OCI-LY3 (cell line): ENCODE measurements around the gene SULT1A3.
"Not testable (repeated sequence)": the region's sequence is repeated elsewhere in the genome, so short reads cannot be mapped to it uniquely, and the experiment has no call there.

Source experiments
- EZH2phosphoT487 ChIP-seq: fragments of 200-600 bp; shearing (Covaris generic); IDR thresholded peaks from 2 replicates; pipeline ENCODE4 v1.6.1; 2018; ENCODE audit warnings: antibody characterized with exemption, mixed run types, low read depth
- TF ChIP-seq, protein P1 (sequence below): fragments of 200-600, 300-600 bp; sonication (generic); IDR thresholded peaks from 2 replicates; pipeline ENCODE4 v1.5.1; 2014; ENCODE audit warnings: antibody characterized with exemption, low read length, low read depth

DNA sequence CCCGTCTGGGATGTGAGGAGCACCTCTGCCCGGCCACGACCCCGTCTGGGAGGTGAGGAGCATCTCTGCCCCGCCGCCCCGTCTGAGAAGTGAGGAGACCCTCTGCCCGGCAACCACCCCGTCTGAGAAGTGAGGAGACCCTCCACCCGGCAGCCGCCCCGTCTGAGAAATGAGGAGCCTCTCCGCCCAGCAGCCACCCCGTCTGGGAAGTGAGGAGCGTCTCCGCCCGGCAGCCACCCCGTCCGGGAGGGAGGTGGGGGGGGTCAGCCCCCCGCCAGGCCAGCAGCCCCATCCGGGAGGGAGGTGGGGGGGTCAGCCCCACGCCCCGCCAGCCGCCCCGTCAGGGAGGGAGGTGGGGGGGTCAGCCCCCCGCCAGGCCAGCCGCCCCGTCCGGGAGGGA is 30.3 kb upstream of the SULT1A3 start:
- TF ChIP-seq, protein P1, sequence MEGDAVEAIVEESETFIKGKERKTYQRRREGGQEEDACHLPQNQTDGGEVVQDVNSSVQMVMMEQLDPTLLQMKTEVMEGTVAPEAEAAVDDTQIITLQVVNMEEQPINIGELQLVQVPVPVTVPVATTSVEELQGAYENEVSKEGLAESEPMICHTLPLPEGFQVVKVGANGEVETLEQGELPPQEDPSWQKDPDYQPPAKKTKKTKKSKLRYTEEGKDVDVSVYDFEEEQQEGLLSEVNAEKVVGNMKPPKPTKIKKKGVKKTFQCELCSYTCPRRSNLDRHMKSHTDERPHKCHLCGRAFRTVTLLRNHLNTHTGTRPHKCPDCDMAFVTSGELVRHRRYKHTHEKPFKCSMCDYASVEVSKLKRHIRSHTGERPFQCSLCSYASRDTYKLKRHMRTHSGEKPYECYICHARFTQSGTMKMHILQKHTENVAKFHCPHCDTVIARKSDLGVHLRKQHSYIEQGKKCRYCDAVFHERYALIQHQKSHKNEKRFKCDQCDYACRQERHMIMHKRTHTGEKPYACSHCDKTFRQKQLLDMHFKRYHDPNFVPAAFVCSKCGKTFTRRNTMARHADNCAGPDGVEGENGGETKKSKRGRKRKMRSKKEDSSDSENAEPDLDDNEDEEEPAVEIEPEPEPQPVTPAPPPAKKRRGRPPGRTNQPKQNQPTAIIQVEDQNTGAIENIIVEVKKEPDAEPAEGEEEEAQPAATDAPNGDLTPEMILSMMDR, result not testable (repeated sequence)
- not testable (repeated sequence) for TF ChIP-seq EZH2phosphoT487
